ENCODE data around the gene TMC8.
A peak's percentile ranks its signal among the peaks of the same experiment; 100 is the strongest.
"Not testable (repeated sequence)": the region's sequence is repeated elsewhere in the genome, so short reads cannot be mapped to it uniquely, and the experiment has no call there.

Gene TMC8

DNA sequence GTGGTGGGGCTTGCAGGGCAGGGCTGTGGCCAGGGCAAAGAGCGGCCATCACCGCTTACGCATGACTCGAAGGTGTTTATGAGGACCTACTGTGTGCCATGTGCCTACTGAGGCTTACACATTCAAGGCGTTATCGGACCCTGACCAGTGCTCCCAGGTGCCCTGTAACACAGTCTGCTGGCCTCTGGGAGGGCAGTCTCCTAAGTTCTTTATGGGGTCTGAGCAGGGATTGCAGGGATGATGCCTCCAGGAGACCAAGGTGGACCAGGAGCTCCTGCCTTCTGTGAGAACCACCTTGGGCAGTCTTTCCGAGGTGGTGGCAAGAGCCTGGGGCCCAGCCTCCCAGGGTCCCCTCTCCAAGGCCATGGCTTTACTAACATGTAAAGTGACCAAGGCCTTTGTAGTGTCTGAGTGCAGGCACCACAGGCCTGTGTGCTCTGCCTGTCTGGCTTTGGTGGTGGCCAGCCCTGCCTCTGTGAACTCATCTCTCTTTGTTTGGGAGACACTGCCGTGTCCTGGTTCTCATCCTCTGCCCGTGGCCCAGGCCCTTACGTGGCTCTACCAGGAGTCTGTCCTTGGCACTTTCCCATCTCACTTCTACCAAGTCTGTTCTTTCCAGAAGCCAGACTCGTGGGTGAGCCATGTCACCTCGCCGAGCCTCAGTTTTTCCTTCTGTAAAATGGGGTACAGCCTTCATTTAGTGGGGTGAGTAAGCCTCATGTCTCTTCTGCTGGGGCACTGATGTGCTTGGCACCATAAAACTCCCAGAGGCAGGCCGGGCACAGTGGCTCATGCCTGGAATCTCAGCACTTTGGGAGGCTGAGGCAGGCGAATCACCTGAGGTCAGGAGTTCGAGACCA, 34.4 kb downstream of the TMC8 start:
- DNase-seq: no peak

GRCh38 chr17:78166416-78166815, 35.8 kb downstream of the TMC8 start:
- DNase-seq: peak; percentile 60

GRCh38 chr17:78168242-78168902, 37.8 kb downstream of the TMC8 start, which contains the start of gene SYNGR2:
Gene SYNGR2, plus strand, starts transcription at chr17:78168581. Its CDS starts 36 bp downstream, at chr17:78168617.
- DNase-seq: peak; percentile 94

GRCh38 chr17:78168903-78169793, 38.6 kb downstream of the TMC8 start:
- DNase-seq: peak; percentile 59

DNA sequence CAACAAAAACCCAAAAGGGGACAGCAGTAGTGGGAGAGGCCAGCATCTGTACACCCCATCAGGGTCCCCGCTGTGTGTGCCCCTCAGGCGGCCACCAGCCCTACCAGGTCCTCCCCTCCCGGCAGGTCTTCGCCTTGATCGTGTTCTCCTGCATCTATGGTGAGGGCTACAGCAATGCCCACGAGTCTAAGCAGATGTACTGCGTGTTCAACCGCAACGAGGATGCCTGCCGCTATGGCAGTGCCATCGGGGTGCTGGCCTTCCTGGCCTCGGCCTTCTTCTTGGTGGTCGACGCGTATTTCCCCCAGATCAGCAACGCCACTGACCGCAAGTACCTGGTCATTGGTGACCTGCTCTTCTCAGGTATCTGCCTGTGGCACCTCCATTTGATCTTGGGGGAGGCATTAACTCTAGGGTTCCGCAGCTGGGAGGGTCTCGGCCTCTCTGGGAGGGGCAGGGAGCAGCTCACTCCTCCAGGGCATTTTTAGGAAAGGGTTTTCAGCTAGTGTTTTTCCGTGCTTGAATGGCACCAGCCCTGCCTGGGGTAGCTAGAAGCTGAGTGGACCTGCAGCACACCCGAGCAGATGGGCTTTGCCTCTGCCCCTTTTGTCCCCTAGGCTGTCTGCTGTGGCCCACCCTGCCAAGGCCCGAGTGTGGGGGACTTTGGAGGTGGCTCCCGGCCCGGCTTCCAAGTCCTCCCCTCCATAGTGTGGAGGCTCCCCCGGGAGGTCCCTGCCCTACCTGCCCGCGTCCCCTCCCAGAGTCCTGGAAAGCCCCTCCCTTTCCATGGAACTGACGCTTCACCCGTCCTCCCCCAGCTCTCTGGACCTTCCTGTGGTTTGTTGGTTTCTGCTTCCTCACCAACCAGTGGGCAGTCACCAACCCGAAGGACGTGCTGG, 40.4 kb downstream of the TMC8 start:
- DNase-seq: no peak

- DNase-seq: not testable (repeated sequence)
These were observed 41.1 kb downstream of the TMC8 start for GRCh38 chr17:78171591-78172248.

- peak; percentile 27 for DNase-seq
These were observed 41.9 kb downstream of the TMC8 start for GRCh38 chr17:78172249-78173051.

DNA sequence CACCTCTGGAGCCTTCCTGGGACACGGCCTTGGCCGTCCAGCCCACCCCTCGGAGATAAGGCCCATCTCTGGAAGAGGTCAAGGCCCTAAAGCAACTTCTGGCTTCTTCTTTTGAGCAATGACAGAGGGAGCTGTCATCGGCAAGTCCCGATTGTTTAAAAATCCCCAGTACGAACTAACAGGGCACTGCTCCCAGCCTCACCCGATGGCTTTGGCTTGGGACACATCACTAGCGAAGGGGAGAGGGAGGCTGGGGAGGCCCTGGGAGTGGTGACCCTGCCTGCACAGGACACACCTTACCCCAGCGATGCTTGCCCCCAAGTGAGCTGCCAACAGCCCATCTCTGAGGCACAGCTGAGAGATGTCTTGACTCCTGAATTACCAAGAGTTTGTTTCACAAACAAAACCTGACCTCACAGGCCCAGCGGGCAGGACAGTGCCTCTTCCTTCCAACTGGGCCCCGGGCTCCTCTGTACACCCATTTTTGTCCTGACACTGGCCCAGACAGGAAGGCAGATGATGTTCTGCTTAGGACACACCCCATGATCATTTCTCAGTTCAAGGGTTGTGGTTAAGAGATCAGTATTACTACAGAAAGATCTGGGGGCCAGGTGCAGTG, 42.6 kb downstream of the TMC8 start:
- peak; percentile 62 for DNase-seq

DNA sequence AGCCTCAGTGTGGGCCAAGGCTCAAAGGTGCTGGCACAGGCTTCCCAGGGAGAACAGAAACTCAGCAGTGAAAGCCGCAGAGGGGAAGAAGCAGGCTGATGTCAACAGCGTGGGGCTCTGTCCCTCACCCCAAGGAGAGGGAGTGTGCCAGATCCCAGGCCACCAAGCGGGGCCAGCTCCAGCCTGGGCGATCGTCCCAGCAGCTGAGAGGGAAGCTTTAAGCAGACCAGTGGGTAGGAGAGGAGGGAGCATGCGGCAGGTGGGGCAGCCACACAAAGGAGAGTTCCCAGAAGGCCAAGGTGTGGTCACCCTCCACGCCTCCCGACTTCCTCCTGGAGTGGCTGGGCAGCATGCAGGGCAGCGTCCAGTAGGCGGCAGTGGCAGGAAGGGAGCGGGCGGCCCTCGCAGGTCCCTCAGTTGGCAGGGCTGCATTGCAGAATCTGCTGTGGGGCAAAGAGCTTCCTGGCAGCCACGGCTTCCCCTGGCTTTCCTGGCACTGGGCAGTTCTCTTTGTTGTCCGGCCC, 43.8 kb downstream of the TMC8 start:
- DNase-seq: peak; percentile 77

GRCh38 chr17:78174870-78175642, 44.5 kb downstream of the TMC8 start:
- peak; percentile 78 for DNase-seq

DNA sequence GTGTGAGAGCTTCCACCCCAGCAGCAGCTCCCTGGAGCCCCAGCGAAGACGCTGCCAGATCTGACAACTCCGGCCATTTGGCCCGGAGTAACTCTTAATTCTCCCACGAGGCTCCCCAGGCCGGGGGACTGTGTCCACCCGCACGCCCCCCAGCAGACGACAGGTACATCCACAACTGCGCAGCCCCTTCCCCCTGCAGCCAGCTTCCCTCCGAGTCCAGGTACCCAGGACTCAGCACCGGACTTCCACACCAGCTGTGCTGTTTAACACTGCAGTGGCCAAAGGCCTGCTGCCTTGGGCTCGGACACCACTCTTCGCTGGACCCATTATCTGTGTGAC, 45.0 kb downstream of the TMC8 start:
- DNase-seq: no peak

DNA sequence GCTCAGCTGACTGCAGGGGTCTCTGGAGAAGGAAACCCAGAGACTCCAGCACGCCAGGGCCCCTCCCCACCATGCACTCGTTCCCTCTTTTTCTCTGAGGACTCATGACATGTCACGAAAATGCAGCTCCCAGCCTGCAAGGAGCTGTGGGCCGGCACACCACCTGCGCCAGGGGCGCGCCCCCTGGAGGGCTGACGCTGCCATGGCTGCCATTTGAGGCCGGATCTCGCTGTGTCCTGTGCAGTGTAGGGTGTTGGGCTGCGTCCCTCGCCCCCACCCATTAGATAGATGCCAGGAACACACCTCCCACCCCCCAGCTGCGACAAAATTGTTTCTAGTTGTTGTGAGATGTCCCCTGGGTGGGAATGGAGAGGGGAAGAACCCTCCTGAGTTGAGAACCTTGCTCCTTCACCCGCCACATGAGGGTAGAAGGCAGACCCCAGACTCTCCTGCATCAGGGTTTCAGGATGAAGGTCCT, 46.0 kb downstream of the TMC8 start:
- peak; percentile 58 for DNase-seq

- no peak for DNase-seq
These were observed 48.8 kb downstream of the TMC8 start for GRCh38 chr17:78179372-78179771.

DNA sequence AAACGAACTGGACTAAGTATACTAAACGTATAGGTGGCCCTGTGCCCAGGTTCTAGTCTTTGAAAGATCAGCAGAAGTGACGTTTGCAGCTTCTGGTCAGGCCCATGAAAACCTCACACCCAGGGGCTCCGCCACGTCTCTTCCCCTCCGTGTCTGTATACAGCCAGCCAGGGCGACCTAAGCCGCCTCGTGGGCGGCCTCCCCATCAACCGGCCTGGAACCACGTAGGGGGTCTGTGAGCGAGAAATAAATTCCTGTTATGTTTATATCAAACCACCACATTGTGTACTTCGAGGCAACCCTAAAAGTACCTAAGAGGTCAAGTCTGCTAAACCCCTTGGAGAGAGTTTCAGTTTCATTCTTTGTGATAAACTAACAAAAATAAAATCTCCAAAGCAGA, 49.5 kb downstream of the TMC8 start:
- DNase-seq: peak; percentile 75

DNA sequence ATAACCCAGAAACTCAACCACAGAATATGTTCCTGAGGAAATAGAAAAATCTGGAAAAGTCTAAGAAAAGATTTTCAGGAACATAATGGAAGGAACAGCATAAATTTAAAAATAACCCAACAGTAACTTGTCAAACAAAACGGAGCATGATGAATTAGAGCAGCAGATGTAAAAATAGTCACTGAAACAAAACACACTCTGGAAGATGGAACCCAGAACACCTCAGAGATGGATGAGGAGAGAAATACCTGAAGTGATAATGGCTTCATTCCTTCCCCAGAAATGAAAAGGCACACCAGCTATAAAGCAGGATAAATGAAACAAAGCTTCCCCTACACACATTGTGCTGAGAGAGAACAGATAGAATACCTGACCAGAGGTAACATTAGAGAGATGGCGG, 49.9 kb downstream of the TMC8 start:
- no peak for DNase-seq

GRCh38 chr17:78182504-78182903, 51.9 kb downstream of the TMC8 start:
- no peak for DNase-seq

- no peak for DNase-seq
These were observed 53.3 kb downstream of the TMC8 start for GRCh38 chr17:78183916-78184315.

DNA sequence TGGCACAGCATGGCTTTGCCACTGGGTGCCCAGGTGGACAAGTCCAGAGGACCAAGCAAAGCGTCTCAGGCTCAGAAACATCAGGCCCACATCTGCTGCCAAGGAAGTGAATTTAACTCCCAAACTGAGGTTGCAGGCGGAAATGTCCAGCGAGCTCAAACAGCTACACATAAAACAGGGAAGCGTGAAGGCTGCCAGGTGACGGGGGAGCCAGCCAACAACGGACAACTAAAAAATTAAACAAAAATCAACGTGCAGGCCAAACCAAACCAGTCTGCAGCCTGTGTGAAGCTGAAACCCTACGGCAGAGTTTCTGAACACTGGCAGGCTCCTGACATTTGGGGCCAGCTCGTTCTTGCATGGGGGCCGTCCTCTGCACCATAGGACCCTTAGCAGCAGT, 53.8 kb downstream of the TMC8 start:
- DNase-seq: no peak

GRCh38 chr17:78184868-78185267, 54.3 kb downstream of the TMC8 start:
- no peak for DNase-seq

All from RPMI8226 (cell line).